HG02763 (cell line): ENCODE data around the gene MAPRE2.

Experiments used
- ATAC-seq: cut with Tn5 transposase; IDR thresholded peaks from one replicate; pipeline ENCODE4 v1.9.1; 2021; ENCODE audit warnings: mild to moderate bottlenecking, moderate library complexity; ENCODE audit not compliant: unreplicated experiment

The MAPRE2 gene

GRCh38 chr18:35040988-35041814, at the start of gene MAPRE2:
MAPRE2 (plus strand) TSS chr18:35041413; CDS start chr18:35041540, 127 bp downstream.
- ATAC-seq, result peak; percentile 88

- ATAC-seq, result no peak
These were observed 49.7 kb upstream of the MAPRE2 start for GRCh38 chr18:34991561-34991960.

GRCh38 chr18:34993289-34993688, 47.9 kb upstream of the MAPRE2 start:
- no peak for ATAC-seq

GRCh38 chr18:34995746-34996145, 45.5 kb upstream of the MAPRE2 start:
- ATAC-seq, result no peak

GRCh38 chr18:34998661-34999060, 42.6 kb upstream of the MAPRE2 start:
- ATAC-seq, result no peak

GRCh38 chr18:34999756-35000289, 41.4 kb upstream of the MAPRE2 start:
- no peak for ATAC-seq

- ATAC-seq, result no peak
These were observed 40.8 kb upstream of the MAPRE2 start for GRCh38 chr18:35000457-35000856.

GRCh38 chr18:35002120-35002519, 39.1 kb upstream of the MAPRE2 start:
- no peak for ATAC-seq

- peak; percentile 60 for ATAC-seq
These were observed 35.1 kb upstream of the MAPRE2 start for GRCh38 chr18:35005963-35006577.

DNA sequence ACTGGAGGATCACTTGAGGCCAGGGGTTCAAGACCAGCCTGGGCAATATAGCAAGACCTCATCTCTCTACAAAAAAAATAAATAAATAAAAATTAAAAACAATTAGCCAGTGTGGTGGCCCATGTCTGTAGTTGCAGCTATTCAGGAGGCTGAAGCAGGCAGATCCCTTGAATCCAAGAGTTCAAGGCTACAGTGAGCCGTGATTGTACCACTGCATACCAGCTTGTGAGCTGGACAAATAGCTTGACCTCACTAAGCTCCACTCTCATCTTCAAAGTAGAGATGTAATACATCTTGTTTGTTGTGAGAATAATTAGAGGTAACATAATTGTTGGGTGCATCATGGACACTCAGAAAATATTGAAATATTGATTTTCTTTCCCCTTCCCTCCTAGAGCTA, 31.1 kb upstream of the MAPRE2 start:
- no peak for ATAC-seq

GRCh38 chr18:35010993-35011392, 30.2 kb upstream of the MAPRE2 start:
- no peak for ATAC-seq

- ATAC-seq, result no peak
These were observed 21.3 kb upstream of the MAPRE2 start for GRCh38 chr18:35019933-35020332.

DNA sequence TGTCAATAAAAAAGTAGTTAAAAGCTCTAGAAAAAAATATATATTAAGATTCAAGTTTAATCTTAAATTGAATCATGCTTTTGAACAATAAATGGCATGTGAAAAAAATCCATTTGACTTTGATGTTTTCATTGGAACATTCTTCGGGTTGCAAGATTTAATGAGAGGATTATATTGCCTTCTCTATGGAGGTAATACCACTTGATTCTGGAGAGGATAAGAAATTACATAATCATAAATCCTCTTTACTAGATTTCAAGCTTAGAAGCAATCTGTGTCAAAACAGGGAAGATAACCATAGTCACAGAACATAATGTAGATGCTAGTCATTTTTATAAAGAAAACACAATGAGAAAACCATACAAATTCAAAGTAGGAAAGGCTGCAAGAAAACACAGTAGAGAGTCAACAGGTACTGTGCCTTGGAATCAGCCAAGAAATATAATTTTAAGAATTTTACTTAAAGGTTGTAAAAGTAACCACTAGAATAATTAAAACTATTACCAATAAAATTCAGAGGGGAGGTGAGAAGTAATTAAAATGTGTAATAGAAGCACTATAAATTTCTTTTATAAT, 18.7 kb upstream of the MAPRE2 start:
- no peak for ATAC-seq

GRCh38 chr18:35024196-35024595, 17.0 kb upstream of the MAPRE2 start:
- ATAC-seq, result no peak

DNA sequence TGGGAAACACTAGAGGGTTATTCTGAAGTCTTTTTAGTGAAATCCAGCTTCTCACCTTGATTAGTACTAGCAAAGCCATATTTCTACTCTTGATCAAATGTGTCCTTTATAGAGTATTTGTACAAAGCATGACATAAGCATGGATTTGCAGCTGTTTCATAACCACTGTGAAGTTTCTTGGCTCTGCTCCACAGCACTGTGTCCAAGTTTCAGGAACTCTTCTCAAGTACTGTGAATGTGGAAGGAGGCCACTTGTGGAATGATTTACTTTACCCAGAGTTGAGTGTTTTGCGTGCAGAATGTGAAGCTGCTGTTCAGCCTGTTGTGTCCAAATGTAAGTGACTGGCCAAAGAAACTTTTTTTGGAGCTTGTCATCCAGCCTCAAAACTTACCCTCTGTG, 16.2 kb upstream of the MAPRE2 start:
- no peak for ATAC-seq

GRCh38 chr18:35026407-35027061, 14.7 kb upstream of the MAPRE2 start:
- ATAC-seq, result peak; percentile 40

- ATAC-seq, result no peak
These were observed 14.0 kb upstream of the MAPRE2 start for GRCh38 chr18:35027206-35027605.

- no peak for ATAC-seq
These were observed 12.7 kb upstream of the MAPRE2 start for GRCh38 chr18:35028536-35028935.

- ATAC-seq, result no peak
These were observed 12.1 kb upstream of the MAPRE2 start for GRCh38 chr18:35029103-35029502.

DNA sequence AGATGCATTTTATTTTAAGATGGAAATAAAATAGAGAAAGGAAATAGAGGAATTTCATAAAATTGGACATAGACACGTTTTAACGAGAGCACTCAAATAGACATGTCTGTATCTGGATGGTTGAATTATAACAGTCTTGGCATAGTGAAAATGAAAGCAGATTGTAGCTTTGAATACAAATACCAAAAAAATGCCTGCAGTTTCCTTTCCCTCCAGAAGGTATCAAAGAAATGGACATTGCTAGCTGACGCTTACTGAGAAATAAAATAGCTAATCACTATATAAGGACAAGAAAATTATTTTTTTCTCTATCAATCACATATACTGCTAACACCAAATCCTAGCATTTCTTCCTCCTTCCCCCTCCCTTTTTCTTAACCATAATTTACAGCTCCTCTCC, 11.4 kb upstream of the MAPRE2 start:
- ATAC-seq, result peak; percentile 77

GRCh38 chr18:35030277-35030989, 10.8 kb upstream of the MAPRE2 start:
- peak; percentile 44 for ATAC-seq
